22Rv1 (cell line): ENCODE measurements around the gene NUBP1.

ENCODE experiments used
- CTCF ChIP-seq: fragments of 450-650 bp; IDR thresholded peaks from 2 replicates; pipeline ENCODE4 v1.5.1; 2017; ENCODE audit warnings: mild to moderate bottlenecking
- ZFX ChIP-seq: fragments of 450-650 bp; IDR thresholded peaks from 2 replicates; pipeline ENCODE4 v1.6.1; 2017; ENCODE audit warnings: antibody characterized with exemption, borderline replicate concordance

DNA sequence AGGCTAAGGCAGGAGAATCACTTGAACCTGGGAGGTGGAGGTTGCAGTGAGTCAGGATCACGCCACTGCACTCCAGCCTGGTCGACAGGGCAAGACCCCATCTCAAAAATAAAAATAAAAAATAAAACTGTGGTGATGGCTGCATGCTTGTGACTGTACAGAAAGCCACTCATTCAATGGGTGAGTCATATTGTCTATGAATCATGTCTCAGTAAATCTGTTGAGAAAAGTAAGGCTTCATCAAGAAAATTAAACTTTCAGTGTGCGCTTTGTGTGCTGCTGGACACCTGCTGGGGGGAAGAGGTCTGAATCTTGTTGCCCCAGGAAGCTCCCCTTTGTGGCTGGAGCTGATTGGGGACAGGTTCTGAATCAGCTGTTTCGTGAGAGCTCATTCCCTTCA, 11.3 kb downstream of the NUBP1 start:
- no peak for TF ChIP-seq CTCF
- no peak for TF ChIP-seq ZFX
